PC-9 (cell line): ENCODE measurements around the gene RFX4.

Source experiments
- EZH2 ChIP-seq: fragments of 200-600 bp; sonication (generic); IDR thresholded peaks from 2 replicates; pipeline ENCODE4 v1.8.0; 2017; ENCODE audit warnings: antibody characterized with exemption, low read depth
- TF ChIP-seq, protein P1 (sequence below): fragments of 200-600 bp; sonication (generic); conservative IDR thresholded peaks from 2 replicates; pipeline ENCODE4 v1.6.1; 2017; ENCODE audit warnings: mixed run types, antibody characterized with exemption, mild to moderate bottlenecking, moderate library complexity

GRCh38 chr12:106712768-106713167 is 130.0 kb downstream of the RFX4 start:
- TF ChIP-seq, protein P1, sequence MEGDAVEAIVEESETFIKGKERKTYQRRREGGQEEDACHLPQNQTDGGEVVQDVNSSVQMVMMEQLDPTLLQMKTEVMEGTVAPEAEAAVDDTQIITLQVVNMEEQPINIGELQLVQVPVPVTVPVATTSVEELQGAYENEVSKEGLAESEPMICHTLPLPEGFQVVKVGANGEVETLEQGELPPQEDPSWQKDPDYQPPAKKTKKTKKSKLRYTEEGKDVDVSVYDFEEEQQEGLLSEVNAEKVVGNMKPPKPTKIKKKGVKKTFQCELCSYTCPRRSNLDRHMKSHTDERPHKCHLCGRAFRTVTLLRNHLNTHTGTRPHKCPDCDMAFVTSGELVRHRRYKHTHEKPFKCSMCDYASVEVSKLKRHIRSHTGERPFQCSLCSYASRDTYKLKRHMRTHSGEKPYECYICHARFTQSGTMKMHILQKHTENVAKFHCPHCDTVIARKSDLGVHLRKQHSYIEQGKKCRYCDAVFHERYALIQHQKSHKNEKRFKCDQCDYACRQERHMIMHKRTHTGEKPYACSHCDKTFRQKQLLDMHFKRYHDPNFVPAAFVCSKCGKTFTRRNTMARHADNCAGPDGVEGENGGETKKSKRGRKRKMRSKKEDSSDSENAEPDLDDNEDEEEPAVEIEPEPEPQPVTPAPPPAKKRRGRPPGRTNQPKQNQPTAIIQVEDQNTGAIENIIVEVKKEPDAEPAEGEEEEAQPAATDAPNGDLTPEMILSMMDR = no peak
- TF ChIP-seq EZH2 = no peak
